Subcutaneous abdominal adipose tissue (tissue), 5 donors: Measurements from ENCODE around the gene LRMDA.

Experiments used
- H3K27ac ChIP-seq: one replicate; pipeline ENCODE4 v1.7.0; 2013; ENCODE audit warnings: low read depth, mild to moderate bottlenecking, inconsistent platforms, low read length, moderate library complexity
- H3K27me3 ChIP-seq, 5 donors: one replicate each; pipeline ENCODE4 v1.7.0; 2013; ENCODE audit warnings: low read length in 5 of 5, inconsistent platforms in 1 of 5; ENCODE audit not compliant: control insufficient read depth in 5 of 5, insufficient read depth in 4 of 5
- H3K36me3 ChIP-seq, 5 donors: one replicate each; pipeline ENCODE4 v1.7.0; 2013; ENCODE audit warnings: low read length in 5 of 5; ENCODE audit not compliant: control insufficient read depth in 5 of 5, insufficient read depth in 5 of 5
- H3K4me1 ChIP-seq, 5 donors: one replicate each; pipeline ENCODE4 v1.7.0; 2013; ENCODE audit warnings: low read length in 5 of 5, mild to moderate bottlenecking in 3 of 5, moderate library complexity in 1 of 5; ENCODE audit not compliant: control insufficient read depth in 5 of 5, insufficient read depth in 5 of 5
- H3K4me3 ChIP-seq, 5 donors: one replicate each; pipeline ENCODE4 v1.7.0; 2013; ENCODE audit warnings: low read length in 5 of 5, low read depth in 1 of 5
- H3K9ac ChIP-seq, 5 donors: one replicate each; pipeline ENCODE4 v1.7.0; 2013; ENCODE audit warnings: low read length in 5 of 5, mild to moderate bottlenecking in 4 of 5, moderate library complexity in 3 of 5
- H3K9me3 ChIP-seq, 5 donors: one replicate each; pipeline ENCODE4 v1.7.0; 2013; ENCODE audit warnings: low read length in 5 of 5; ENCODE audit not compliant: control insufficient read depth in 5 of 5
- donor health status: healthy.
- donor health status: healthy.
- donor health status: healthy.
- donor health status: healthy.
- donor health status: healthy.

Gene LRMDA

GRCh38 chr10:75483188-75483587, 51.8 kb downstream of the LRMDA start:
- Histone ChIP-seq H3K4me1 (peaks cover 0 to 13% (median 0%) of the 10 kb centered on the region in 5 donors), H3K9ac (no peak overlapping the region), H3K27ac (no peak overlapping the region), H3K9me3 (peaks cover 0 to 8% (median 3%) of the 10 kb centered on the region in 5 donors), H3K36me3 (no peaks in the 10 kb centered on the region), H3K4me3 (no peak overlapping the region), H3K27me3 (no peaks in the 10 kb centered on the region)

GRCh38 chr10:75484717-75485116, 53.3 kb downstream of the LRMDA start:
- no peaks in the 10 kb centered on the region for H3K27me3 ChIP-seq
- H3K9ac ChIP-seq = no peak overlapping the region
- no peaks in the 10 kb centered on the region for H3K36me3 ChIP-seq
- no peak overlapping the region for H3K27ac ChIP-seq
- no peak overlapping the region for H3K4me3 ChIP-seq
- peaks cover 0 to 8% (median 3%) of the 10 kb centered on the region in 5 donors for H3K9me3 ChIP-seq
- H3K4me1 ChIP-seq = peaks cover 0 to 13% (median 0%) of the 10 kb centered on the region in 5 donors

DNA sequence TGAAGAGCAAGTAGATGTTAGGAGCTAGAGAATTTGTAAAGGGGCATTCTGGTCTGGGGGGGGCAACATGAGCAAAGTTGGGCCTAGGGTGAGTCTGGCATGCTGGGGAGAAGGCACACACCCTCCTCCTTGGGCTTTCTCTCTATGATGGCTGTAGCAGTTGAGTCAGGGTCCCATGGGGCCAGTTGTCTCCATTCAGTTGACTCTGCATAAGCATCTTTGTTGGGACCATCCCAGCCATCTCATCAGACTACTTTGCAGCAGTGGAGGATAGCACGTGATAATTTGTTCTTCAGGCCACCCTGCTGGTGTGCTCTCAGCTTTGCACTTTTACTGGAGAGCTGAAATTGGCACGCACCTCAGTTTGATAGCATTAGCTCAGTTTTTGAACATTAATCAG, 55.2 kb downstream of the LRMDA start:
- H3K9ac ChIP-seq = no peak overlapping the region
- H3K27ac ChIP-seq = no peak overlapping the region
- no peaks in the 10 kb centered on the region for H3K36me3 ChIP-seq
- H3K4me3 ChIP-seq = no peak overlapping the region
- no peaks in the 10 kb centered on the region for H3K27me3 ChIP-seq
- peaks cover 0 to 6% (median 0%) of the 10 kb centered on the region in 5 donors for H3K4me1 ChIP-seq
- peaks cover 0 to 8% (median 3%) of the 10 kb centered on the region in 5 donors for H3K9me3 ChIP-seq

GRCh38 chr10:75487087-75487754, 55.8 kb downstream of the LRMDA start:
- Histone ChIP-seq H3K9ac (no peak overlapping the region), H3K4me3 (no peak overlapping the region), H3K36me3 (no peaks in the 10 kb centered on the region), H3K9me3 (peaks cover 0 to 8% (median 3%) of the 10 kb centered on the region in 5 donors), H3K4me1 (peaks cover 0 to 6% (median 0%) of the 10 kb centered on the region in 5 donors), H3K27me3 (no peaks in the 10 kb centered on the region), H3K27ac (no peak overlapping the region)

DNA sequence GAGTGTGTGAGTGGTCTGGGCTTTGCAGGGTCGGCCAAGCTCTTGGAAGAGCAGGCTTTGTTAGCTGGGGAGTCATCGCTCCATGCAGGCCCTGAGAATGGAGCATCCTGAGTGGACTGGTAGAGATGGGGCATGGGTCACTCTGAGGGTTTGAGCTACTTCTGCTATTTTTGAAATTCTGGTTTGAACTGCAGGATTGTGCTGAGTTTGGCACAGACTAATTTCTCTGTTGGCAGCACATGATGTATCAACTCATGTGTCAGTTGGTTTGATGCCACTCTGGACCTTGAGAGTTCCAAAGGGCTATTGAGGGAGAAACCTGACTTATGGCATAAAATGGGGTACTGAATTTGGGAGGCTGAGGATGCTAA, 56.3 kb downstream of the LRMDA start:
- H3K4me3 ChIP-seq = no peak overlapping the region
- H3K27ac ChIP-seq = no peak overlapping the region
- H3K9me3 ChIP-seq = peaks cover 0 to 8% (median 3%) of the 10 kb centered on the region in 5 donors
- no peaks in the 10 kb centered on the region for H3K36me3 ChIP-seq
- no peaks in the 10 kb centered on the region for H3K27me3 ChIP-seq
- no peak overlapping the region for H3K9ac ChIP-seq
- peaks cover 0 to 6% (median 0%) of the 10 kb centered on the region in 5 donors for H3K4me1 ChIP-seq

GRCh38 chr10:75492173-75492925, 60.9 kb downstream of the LRMDA start:
- Histone ChIP-seq H3K36me3 (no peaks in the 10 kb centered on the region), H3K9me3 (no peaks in the 10 kb centered on the region), H3K9ac (no peak overlapping the region), H3K27me3 (no peaks in the 10 kb centered on the region), H3K4me1 (peaks cover 0 to 7% (median 1%) of the 10 kb centered on the region in 5 donors), H3K4me3 (no peak overlapping the region), H3K27ac (no peak overlapping the region)

DNA sequence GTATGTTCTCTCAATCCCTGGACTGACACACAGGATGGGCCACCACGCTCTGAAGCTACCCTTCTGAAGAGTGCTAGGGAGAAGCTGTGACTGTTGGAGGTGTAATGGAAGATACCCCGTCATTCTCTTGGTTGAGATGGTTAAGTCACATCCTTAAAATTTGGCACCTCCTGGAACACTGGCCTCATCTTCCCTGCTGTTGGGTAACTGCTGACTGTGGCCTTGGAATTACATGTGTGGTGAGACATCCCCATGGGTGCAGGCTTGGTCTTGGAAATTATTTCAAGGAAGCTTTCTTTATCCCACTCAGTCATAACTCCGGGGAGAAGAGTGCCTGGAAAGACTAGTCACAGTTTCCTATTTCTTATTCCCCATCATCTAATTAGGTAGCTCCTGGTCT, 62.0 kb downstream of the LRMDA start:
- no peaks in the 10 kb centered on the region for H3K27me3 ChIP-seq
- H3K4me1 ChIP-seq = peaks cover 1 to 9% (median 3%) of the 10 kb centered on the region in 5 donors
- no peak overlapping the region for H3K27ac ChIP-seq
- H3K4me3 ChIP-seq = no peak overlapping the region
- H3K36me3 ChIP-seq = no peaks in the 10 kb centered on the region
- H3K9me3 ChIP-seq = no peaks in the 10 kb centered on the region
- H3K9ac ChIP-seq = no peak overlapping the region

- Histone ChIP-seq H3K27ac (no peak overlapping the region), H3K9me3 (no peaks in the 10 kb centered on the region), H3K36me3 (no peaks in the 10 kb centered on the region)
These were observed 64.2 kb downstream of the LRMDA start for GRCh38 chr10:75495434-75496190.

GRCh38 chr10:75496191-75496567, 64.8 kb downstream of the LRMDA start:
- Histone ChIP-seq H3K27me3 (no peaks in the 10 kb centered on the region), H3K4me1 (peaks cover 1 to 19% (median 15%) of the 10 kb centered on the region in 5 donors), H3K4me3 (no peak overlapping the region), H3K9ac (no peak overlapping the region), H3K9me3 (no peaks in the 10 kb centered on the region), H3K36me3 (no peaks in the 10 kb centered on the region), H3K27ac (no peak overlapping the region)

More at GRCh38 chr10:75495434-75496190, 64.2 kb downstream of the LRMDA start:
- Histone ChIP-seq H3K9ac (no peak overlapping the region), H3K27me3 (no peaks in the 10 kb centered on the region), H3K4me1 (peaks cover 1 to 19% (median 15%) of the 10 kb centered on the region in 5 donors), H3K4me3 (no peak overlapping the region)
